BLaER1 (cell line): Measurements from ENCODE around the gene MN1.

Experiments
- H3K27ac ChIP-seq: shearing (Covaris generic); formaldehyde crosslinking; 2 replicates; pipeline ENCODE4 v1.8.1; 2022
- H3K27me3 ChIP-seq: shearing (Covaris generic); formaldehyde crosslinking; 2 replicates; pipeline ENCODE4 v1.8.1; 2022
- H3K36me3 ChIP-seq: shearing (Covaris generic); formaldehyde crosslinking; 2 replicates; pipeline ENCODE4 v1.8.1; 2022
- H3K4me1 ChIP-seq: shearing (Covaris generic); formaldehyde crosslinking; 2 replicates; pipeline ENCODE4 v1.8.1; 2022
- H3K4me2 ChIP-seq: shearing (Covaris generic); formaldehyde crosslinking; 2 replicates; pipeline ENCODE4 v1.8.1; 2022
- H3K4me3 ChIP-seq: shearing (Covaris generic); formaldehyde crosslinking; 2 replicates; pipeline ENCODE4 v1.8.1; 2022
- H3K9ac ChIP-seq: shearing (Covaris generic); formaldehyde crosslinking; 2 replicates; pipeline ENCODE4 v1.8.1; 2022
- H3K9me3 ChIP-seq: shearing (Covaris generic); formaldehyde crosslinking; 2 replicates; pipeline ENCODE4 v1.8.1; 2022
- H4K20me1 ChIP-seq: shearing (Covaris generic); formaldehyde crosslinking; 2 replicates; pipeline ENCODE4 v1.8.1; 2022
- Cebpa-rat ChIP-seq: shearing (Covaris generic); IDR thresholded peaks from 2 replicates; pipeline ENCODE4 v1.8.1; 2022

Gene MN1

GRCh38 chr22:27755521-27756211, 45.9 kb downstream of the MN1 start:
- no peaks in the 10 kb centered on the region for H3K9me3 ChIP-seq
- no peaks in the 10 kb centered on the region for H3K27me3 ChIP-seq
- H3K9ac ChIP-seq, result no peak overlapping the region
- TF ChIP-seq Cebpa-rat, result no peak
- no peaks in the 10 kb centered on the region for H3K36me3 ChIP-seq
- H3K4me2 ChIP-seq, result no peak overlapping the region
- H4K20me1 ChIP-seq, result no peaks in the 10 kb centered on the region
- H3K4me1 ChIP-seq, result peaks cover 41% of the 10 kb centered on the region
- no peak overlapping the region for H3K27ac ChIP-seq
- no peak overlapping the region for H3K4me3 ChIP-seq

GRCh38 chr22:27754888-27755480, 46.6 kb downstream of the MN1 start:
- no peaks in the 10 kb centered on the region for H3K36me3 ChIP-seq
- H3K27ac ChIP-seq, result no peak overlapping the region
- no peak overlapping the region for H3K9ac ChIP-seq
- peaks cover 43% of the 10 kb centered on the region for H3K4me1 ChIP-seq
- H3K27me3 ChIP-seq, result no peaks in the 10 kb centered on the region
- TF ChIP-seq Cebpa-rat, result no peak
- peak overlapping the region; percentile 40 for H3K4me2 ChIP-seq
- H4K20me1 ChIP-seq, result no peaks in the 10 kb centered on the region
- H3K9me3 ChIP-seq, result no peaks in the 10 kb centered on the region
- H3K4me3 ChIP-seq, result no peak overlapping the region

GRCh38 chr22:27754247-27754887, 47.2 kb downstream of the MN1 start:
- Histone ChIP-seq H3K4me3 (no peak overlapping the region), H3K4me2 (peak overlapping the region; percentile 40), H3K4me1 (peaks cover 50% of the 10 kb centered on the region), H3K9ac (no peak overlapping the region), H3K27ac (no peak overlapping the region), H4K20me1 (no peaks in the 10 kb centered on the region), H3K9me3 (no peaks in the 10 kb centered on the region), H3K27me3 (no peaks in the 10 kb centered on the region), H3K36me3 (no peaks in the 10 kb centered on the region)
- no peak for TF ChIP-seq Cebpa-rat

GRCh38 chr22:27752771-27753170, 48.8 kb downstream of the MN1 start:
- no peaks in the 10 kb centered on the region for H4K20me1 ChIP-seq
- no peak overlapping the region; the same call in 1 of the 2 replicates for H3K9ac ChIP-seq
- H3K4me3 ChIP-seq, result no peak overlapping the region
- no peak overlapping the region; the same call in 1 of the 2 replicates for H3K27ac ChIP-seq
- H3K9me3 ChIP-seq, result no peaks in the 10 kb centered on the region
- no peaks in the 10 kb centered on the region for H3K27me3 ChIP-seq
- H3K4me2 ChIP-seq, result peak overlapping the region; percentile 39
- no peak for TF ChIP-seq Cebpa-rat
- no peaks in the 10 kb centered on the region for H3K36me3 ChIP-seq
- H3K4me1 ChIP-seq, result peaks cover 66% of the 10 kb centered on the region

- H3K36me3 ChIP-seq, result no peaks in the 10 kb centered on the region
- no peak overlapping the region for H3K4me2 ChIP-seq
- peaks cover 67% of the 10 kb centered on the region for H3K4me1 ChIP-seq
- no peak overlapping the region for H3K27ac ChIP-seq
- no peak for TF ChIP-seq Cebpa-rat
- H3K27me3 ChIP-seq, result no peaks in the 10 kb centered on the region
- no peak overlapping the region for H3K4me3 ChIP-seq
- H3K9me3 ChIP-seq, result no peaks in the 10 kb centered on the region
- H4K20me1 ChIP-seq, result no peaks in the 10 kb centered on the region
- no peak overlapping the region for H3K9ac ChIP-seq
Observed at GRCh38 chr22:27752141-27752540, 49.4 kb downstream of the MN1 start.

- peaks cover 67% of the 10 kb centered on the region for H3K4me1 ChIP-seq
- no peaks in the 10 kb centered on the region for H3K9me3 ChIP-seq
- no peaks in the 10 kb centered on the region for H3K36me3 ChIP-seq
- peak overlapping the region; percentile 82 for H3K4me2 ChIP-seq
- no peaks in the 10 kb centered on the region for H3K27me3 ChIP-seq
- no peak overlapping the region for H3K27ac ChIP-seq
- no peak overlapping the region for H3K4me3 ChIP-seq
- no peak for TF ChIP-seq Cebpa-rat
- 0 out of 2 replicates have a peak overlapping the region, but pooled peaks have one; percentile 11 for H3K9ac ChIP-seq
- H4K20me1 ChIP-seq, result no peaks in the 10 kb centered on the region
Observed at GRCh38 chr22:27751277-27752070, 50.1 kb downstream of the MN1 start.

GRCh38 chr22:27750584-27751265, 50.8 kb downstream of the MN1 start:
- TF ChIP-seq Cebpa-rat, result no peak
- no peaks in the 10 kb centered on the region for H4K20me1 ChIP-seq
- H3K4me3 ChIP-seq, result no peak overlapping the region
- H3K4me2 ChIP-seq, result peak overlapping the region; percentile 82
- 0 out of 2 replicates have a peak overlapping the region, but pooled peaks have one; percentile 11 for H3K9ac ChIP-seq
- no peaks in the 10 kb centered on the region for H3K9me3 ChIP-seq
- peaks cover 67% of the 10 kb centered on the region for H3K4me1 ChIP-seq
- H3K36me3 ChIP-seq, result no peaks in the 10 kb centered on the region
- no peaks in the 10 kb centered on the region for H3K27me3 ChIP-seq
- H3K27ac ChIP-seq, result no peak overlapping the region

GRCh38 chr22:27749597-27750225, 51.8 kb downstream of the MN1 start:
- Histone ChIP-seq H3K9me3 (no peaks in the 10 kb centered on the region), H3K4me2 (peak overlapping the region; percentile 82), H3K36me3 (no peaks in the 10 kb centered on the region), H3K9ac (peak overlapping the region; percentile 63), H3K27me3 (no peaks in the 10 kb centered on the region), H4K20me1 (no peaks in the 10 kb centered on the region), H3K4me3 (peak overlapping the region; percentile 29; the same call in 1 of the 2 replicates), H3K4me1 (peaks cover 63% of the 10 kb centered on the region), H3K27ac (peak overlapping the region; percentile 57)
- TF ChIP-seq Cebpa-rat, result no peak

GRCh38 chr22:27748751-27749191, 52.8 kb downstream of the MN1 start:
- Histone ChIP-seq H3K4me3 (peak overlapping the region; percentile 29; the same call in 1 of the 2 replicates), H3K9me3 (no peaks in the 10 kb centered on the region), H3K27me3 (no peaks in the 10 kb centered on the region), H3K4me1 (peaks cover 53% of the 10 kb centered on the region), H4K20me1 (no peaks in the 10 kb centered on the region), H3K36me3 (no peaks in the 10 kb centered on the region), H3K4me2 (peak overlapping the region; percentile 82), H3K27ac (peak overlapping the region; percentile 57), H3K9ac (peak overlapping the region; percentile 63)
- TF ChIP-seq Cebpa-rat, result no peak
